Lung microvascular endothelial cell (primary cell): Measurements from ENCODE around the gene KHSRP. TPM values are rescaled to one million over a fixed set of nuclear protein-coding genes. Genes with fewer than 3 reads are reported as not detected.
"Not testable (repeated sequence)": the region's sequence is repeated elsewhere in the genome, so short reads cannot be mapped to it uniquely, and the experiment has no call there.

Experiments
- DNase-seq, 2 donors: peaks; one replicate each; pipeline versions ENCODE4 v3.0.0 to v3.0.0-alpha.2; 2010; ENCODE audit warnings: low read depth in 2 of 2
- total RNA-seq: library from RNA; depleted of rRNA; stranded (reverse); fragments of >200 nt; gene quantifications from 2 replicates; pipeline ENCODE4 v1.2.1, GENCODE V29; 2014

Gene KHSRP
- total RNA-seq, 1 donor from 2014 or later = 73.4 TPM

GRCh38 chr19:6451583-6452222, 27.1 kb upstream of the KHSRP start:
- no peak for DNase-seq

GRCh38 chr19:6450166-6450565, 25.6 kb upstream of the KHSRP start:
- DNase-seq = no peak

- DNase-seq = no peak
Observed at GRCh38 chr19:6448045-6448444, 23.4 kb upstream of the KHSRP start.

GRCh38 chr19:6446452-6446851, 21.8 kb upstream of the KHSRP start:
- no peak for DNase-seq

- DNase-seq = no peak
Observed at GRCh38 chr19:6443986-6444385, 19.4 kb upstream of the KHSRP start.

GRCh38 chr19:6442087-6442688, 17.6 kb upstream of the KHSRP start:
- no peak for DNase-seq

- no peak for DNase-seq
Observed at GRCh38 chr19:6440905-6441304, 16.3 kb upstream of the KHSRP start.

GRCh38 chr19:6439743-6440142, 15.1 kb upstream of the KHSRP start:
- DNase-seq = no peak

GRCh38 chr19:6433663-6434062, 9.1 kb upstream of the KHSRP start, which contains the start of gene SLC25A41:
SLC25A41 (minus strand) TSS chr19:6433763; CDS start chr19:6433693, 70 bp downstream.
- DNase-seq = no peak

GRCh38 chr19:6433165-6433564, 8.6 kb upstream of the KHSRP start:
- DNase-seq = no peak

- DNase-seq = no peak
Observed at GRCh38 chr19:6431891-6432290, 7.3 kb upstream of the KHSRP start.

- no peak for DNase-seq
Observed at GRCh38 chr19:6429419-6430221, 5.0 kb upstream of the KHSRP start.

- DNase-seq = not testable (repeated sequence)
Observed at GRCh38 chr19:6428692-6429418, 4.2 kb upstream of the KHSRP start.

GRCh38 chr19:6427131-6427530, 2.5 kb upstream of the KHSRP start:
- DNase-seq = no peak

GRCh38 chr19:6425732-6426620, 1.4 kb upstream of the KHSRP start:
- DNase-seq = no peak

GRCh38 chr19:6424939-6425731, 524 bp upstream of the KHSRP start:
- DNase-seq = peak; percentile 100

GRCh38 chr19:6423499-6424194, 964 bp downstream of the KHSRP start:
- DNase-seq = peak; percentile 45 to 60

- no peak for DNase-seq
Observed at GRCh38 chr19:6421075-6422014, 3.3 kb downstream of the KHSRP start.
